HG03342 (cell line): ENCODE measurements around the gene CTDSP2.
A peak's percentile ranks its signal among the peaks of the same experiment; 100 is the strongest.
"Not testable (repeated sequence)": the region's sequence is repeated elsewhere in the genome, so short reads cannot be mapped to it uniquely, and the experiment has no call there.

Source experiments
- ATAC-seq: cut with Tn5 transposase; IDR thresholded peaks from one replicate; pipeline ENCODE4 v1.9.1; 2021; ENCODE audit warnings: mild to moderate bottlenecking, moderate library complexity; ENCODE audit not compliant: unreplicated experiment

Gene CTDSP2

GRCh38 chr12:57783861-57784260 lies 62.7 kb downstream of the CTDSP2 start:
- ATAC-seq, result no peak

DNA sequence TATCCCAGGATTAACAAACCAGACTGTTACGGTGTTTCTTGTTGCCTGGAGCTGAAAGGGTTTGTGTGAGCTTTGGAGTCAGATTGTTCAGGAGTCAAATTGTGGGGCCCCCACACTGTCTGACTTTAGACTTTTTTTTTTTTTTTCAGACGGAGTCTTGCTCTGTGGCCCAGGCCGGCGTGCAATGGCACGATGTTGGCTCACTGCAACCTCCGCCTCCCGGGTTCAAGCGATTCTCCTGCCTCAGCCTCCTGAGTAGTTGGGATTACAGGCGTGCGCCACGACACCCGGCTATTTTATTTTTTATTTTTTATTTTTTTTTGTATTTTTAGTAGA lies 63.1 kb downstream of the CTDSP2 start:
- no peak for ATAC-seq

DNA sequence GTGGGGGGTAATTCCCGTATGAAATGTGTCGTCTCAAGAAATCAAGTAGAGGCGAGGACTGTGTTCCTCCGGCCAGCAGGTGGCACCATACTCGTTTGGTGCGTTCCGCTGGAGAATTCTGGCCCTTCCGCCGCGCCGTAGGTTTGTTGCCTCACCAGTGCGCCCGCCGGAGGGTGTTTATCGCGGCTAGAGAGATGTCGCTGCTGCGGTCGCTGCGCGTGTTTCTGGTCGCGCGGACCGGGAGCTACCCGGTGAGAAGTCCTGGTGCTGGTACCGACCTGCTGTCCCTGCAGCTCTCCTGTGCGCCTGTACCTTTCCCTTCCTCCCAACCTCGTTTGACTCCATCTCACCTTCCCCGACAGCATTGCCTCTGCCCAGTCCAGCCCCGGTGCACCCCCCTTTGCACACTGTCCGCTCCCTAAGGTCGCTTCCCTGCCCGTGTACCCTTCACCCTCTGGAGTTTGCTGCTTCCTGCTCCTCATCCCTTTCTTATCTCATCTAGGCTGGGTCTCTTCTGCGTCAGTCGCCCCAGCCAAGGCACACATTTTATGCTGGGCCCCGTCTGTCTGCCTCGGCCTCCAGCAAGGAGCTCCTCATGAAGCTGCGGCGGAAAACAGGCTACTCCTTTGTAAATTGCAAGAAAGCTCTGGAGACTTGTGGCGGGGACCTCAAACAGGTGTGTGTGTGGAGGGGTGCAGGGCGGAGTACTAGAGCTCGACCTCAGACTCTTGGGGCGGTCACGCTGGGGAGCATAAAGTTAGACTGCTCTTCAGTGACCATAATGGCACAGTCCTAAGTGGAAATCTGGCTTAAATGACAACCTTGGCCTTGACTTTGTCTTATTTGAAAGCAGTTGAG lies 63.7 kb downstream of the CTDSP2 start, which contains the start of gene TSFM:
TSS of gene TSFM (plus strand) at position 180 of the 858 bp plus-strand sequence. CDS start at position 195, 15 bp downstream.
- ATAC-seq, result peak; percentile 80

- peak; percentile 18 for ATAC-seq
These were observed 64.3 kb downstream of the CTDSP2 start for GRCh38 chr12:57782243-57782607.

DNA sequence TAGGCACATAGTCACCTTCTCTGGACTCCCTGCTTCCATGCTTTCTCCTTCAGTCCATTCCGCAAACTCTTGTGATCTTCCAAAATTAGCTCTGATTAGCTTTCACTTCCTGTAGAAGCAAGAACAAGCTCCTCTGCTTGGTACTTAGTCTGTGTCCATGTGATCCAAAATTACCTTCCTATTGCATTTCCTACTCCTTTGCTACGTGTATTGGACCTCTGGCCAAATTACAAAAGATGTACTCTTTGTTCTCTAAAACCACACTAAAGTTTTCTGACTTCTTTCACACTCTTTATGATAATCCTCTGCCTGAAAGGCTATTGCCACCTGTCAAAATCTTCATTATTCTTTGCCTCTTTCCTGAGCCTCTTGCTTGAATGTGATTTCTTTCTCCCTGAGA lies 64.7 kb downstream of the CTDSP2 start:
- ATAC-seq, result no peak

- ATAC-seq, result no peak
These were observed 65.3 kb downstream of the CTDSP2 start for GRCh38 chr12:57781244-57781643.

GRCh38 chr12:57780284-57780897 lies 66.1 kb downstream of the CTDSP2 start:
- ATAC-seq, result no peak

- no peak for ATAC-seq
These were observed 66.8 kb downstream of the CTDSP2 start for GRCh38 chr12:57779736-57780135.

GRCh38 chr12:57777911-57778310 lies 68.6 kb downstream of the CTDSP2 start:
- ATAC-seq, result no peak

- ATAC-seq, result no peak
These were observed 69.2 kb downstream of the CTDSP2 start for GRCh38 chr12:57777367-57777766.

- ATAC-seq, result no peak
These were observed 70.3 kb downstream of the CTDSP2 start for GRCh38 chr12:57776247-57776587.

DNA sequence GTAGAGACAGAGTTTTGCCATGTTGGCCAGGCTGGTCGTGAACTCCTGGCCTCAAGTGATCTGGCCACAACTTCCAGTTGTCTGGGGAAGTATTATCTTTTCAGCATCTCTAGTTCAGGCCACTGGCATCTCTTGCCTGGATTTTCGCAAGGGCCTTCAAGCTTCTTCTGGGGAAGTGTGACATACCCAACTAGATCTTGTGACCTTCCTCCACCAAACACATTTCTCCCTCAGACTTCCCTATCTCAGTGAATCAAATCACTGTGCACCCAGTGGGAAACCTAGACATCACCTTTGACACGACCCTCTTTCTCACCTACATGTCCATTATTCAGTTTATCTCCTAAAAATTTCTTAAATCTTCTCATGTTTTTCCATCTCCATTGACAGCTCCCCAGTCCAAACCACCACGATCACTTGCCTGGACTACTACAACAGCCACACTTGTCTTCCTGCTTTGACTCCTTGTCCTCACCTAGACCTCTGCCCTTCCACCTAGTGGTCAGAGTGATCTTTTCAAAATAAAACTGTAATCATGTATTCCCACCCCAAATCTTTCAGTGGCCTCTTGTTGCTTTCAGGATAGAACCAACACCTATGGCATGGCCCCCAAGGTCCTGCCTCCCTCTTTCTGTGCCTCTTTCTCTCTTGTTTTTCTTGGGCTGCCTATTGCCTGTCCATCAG lies 70.8 kb downstream of the CTDSP2 start:
- no peak for ATAC-seq

DNA sequence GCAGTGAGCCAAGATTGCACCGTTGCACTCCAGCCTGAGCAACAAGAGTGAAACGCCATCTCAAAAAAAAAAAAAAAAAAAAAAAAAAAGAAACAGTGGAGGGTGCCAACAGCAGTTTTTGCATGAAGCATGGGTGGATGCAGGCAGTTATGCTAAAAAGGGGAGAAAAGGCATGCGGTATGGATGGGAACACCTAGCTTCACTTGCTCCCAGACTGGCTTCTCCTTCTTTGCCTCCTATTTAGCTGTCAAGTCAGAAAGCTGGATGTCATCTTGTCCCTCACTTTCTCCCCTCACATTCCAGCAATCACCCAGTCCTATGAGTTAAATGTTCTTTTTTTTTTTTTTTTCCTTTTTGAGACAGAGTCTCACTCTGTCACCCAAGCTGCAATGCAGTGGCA lies 71.5 kb downstream of the CTDSP2 start:
- no peak for ATAC-seq

GRCh38 chr12:57774634-57775033 lies 71.9 kb downstream of the CTDSP2 start:
- ATAC-seq, result not testable (repeated sequence)

DNA sequence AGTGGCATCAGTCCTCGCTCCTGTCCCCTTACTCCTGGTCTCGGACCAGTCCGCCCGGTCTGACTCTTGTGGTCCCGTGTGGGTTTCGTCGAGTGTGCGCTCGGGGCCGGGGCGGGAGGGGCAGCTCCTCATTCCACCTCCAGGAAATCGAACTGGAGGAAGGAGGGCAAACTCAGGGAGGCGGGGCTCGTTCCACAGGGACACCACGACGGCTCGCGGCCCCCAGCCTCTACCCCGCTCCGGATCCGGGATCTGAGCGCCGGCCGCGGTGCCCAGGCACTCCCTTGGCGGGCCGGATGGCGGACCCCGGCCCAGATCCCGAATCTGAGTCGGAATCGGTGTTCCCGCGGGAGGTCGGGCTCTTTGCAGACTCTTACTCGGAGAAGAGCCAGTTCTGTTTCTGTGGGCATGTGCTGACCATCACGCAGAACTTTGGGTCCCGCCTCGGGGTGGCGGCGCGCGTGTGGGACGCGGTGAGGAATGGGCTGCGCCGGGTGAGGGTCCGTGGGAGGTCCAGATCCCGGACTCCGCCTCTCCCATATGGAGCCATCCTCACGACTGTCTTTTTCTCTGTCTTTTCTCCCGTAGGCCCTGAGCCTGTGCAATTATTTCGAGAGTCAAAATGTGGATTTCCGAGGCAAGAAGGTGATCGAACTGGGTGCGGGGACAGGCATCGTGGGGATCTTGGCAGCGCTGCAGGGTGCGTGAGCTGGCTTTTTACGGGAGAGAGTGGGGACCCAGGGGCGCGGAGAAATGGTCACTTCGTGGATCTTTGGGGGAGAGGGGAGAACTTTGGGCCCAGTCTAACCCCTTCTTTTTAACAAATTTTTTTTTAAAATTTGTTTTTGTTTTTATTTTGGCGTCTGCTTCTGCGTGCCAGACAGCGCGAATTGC lies 73.9 kb downstream of the CTDSP2 start, which contains the start of gene EEF1AKMT3:
TSS of gene EEF1AKMT3 (plus strand) at position 186 of the 894 bp plus-strand sequence. CDS start at position 297, 111 bp downstream.
- ATAC-seq, result peak; percentile 8

- ATAC-seq, result peak; percentile 89
These were observed 74.6 kb downstream of the CTDSP2 start, which contains the start of gene METTL1 for GRCh38 chr12:57771873-57772428. Gene METTL1, minus strand, starts transcription at chr12:57772105. Its CDS starts 22 bp downstream, at chr12:57772083.

- peak; percentile 63 for ATAC-seq
These were observed 75.2 kb downstream of the CTDSP2 start for GRCh38 chr12:57771236-57771872.

DNA sequence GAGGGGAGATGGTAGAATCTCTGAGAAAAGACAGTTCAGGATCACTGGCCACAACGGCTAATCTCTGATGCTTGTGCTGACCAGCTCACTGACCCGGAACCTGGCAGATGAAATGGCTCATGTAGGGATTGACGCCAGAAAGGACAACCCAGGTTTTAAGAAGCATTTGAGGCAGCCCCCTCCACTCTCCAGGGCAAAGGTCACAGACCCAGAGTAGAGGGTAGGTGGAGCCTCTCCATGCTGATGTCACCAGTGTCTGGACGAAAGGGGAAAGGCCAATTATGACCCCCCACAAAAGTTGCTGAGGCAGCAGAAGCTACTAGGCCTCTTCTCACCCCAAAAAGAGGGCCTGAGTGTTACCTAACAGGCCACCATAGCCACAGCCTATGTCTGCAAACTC lies 75.8 kb downstream of the CTDSP2 start:
- no peak for ATAC-seq
